Renal pelvis (tissue), 4 donors: ENCODE data around the gene CCDC88B. TPM values are rescaled to one million over a fixed set of nuclear protein-coding genes. Genes with fewer than 3 reads are reported as not detected.

ENCODE experiments used
- DNase-seq: peaks from one replicate; pipeline ENCODE4 v3.0.0-alpha.2; 2013
- polyA plus RNA-seq, 3 donors: library from polyadenylated mRNA; unstranded; fragments of 120-200 nt; gene quantifications; one replicate each; pipeline ENCODE4 v1.2.1, GENCODE V29; 2013; ENCODE audit not compliant: insufficient read length in 3 of 3

Gene CCDC88B
- polyA plus RNA-seq, 3 donors = 3.2 to 4.0 (median 3.4) TPM

DNA sequence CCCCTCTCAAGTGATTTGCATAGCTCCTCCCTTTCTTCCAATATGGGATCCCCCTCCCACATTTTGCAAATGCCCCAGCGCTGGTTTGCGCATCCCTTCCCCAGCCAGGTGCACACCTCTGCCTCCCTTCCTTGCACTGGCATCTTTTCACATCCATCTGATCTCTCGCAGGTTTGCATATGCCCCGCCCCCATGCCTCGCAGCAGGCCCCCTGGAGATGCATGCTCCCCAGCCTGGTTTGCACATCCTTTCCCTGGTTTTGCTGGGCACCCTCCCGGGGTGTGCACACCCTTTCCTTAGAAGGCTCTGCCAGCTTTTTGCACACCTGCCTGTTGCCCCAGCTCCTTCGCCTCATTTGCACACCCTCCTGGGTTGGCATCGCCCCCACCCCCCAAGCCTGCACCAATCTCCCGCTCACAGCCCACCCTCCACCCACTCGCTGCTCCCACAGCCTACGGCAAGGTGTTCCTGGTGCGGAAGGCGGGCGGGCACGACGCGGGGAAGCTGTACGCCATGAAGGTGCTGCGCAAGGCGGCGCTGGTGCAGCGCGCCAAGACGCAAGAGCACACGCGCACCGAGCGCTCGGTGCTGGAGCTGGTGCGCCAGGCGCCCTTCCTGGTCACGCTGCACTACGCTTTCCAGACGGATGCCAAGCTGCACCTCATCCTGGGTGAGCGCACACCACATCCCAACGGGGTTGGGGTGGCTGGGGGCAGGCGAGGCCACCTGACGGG is 19.9 kb downstream of the CCDC88B start:
- no peak for DNase-seq

DNA sequence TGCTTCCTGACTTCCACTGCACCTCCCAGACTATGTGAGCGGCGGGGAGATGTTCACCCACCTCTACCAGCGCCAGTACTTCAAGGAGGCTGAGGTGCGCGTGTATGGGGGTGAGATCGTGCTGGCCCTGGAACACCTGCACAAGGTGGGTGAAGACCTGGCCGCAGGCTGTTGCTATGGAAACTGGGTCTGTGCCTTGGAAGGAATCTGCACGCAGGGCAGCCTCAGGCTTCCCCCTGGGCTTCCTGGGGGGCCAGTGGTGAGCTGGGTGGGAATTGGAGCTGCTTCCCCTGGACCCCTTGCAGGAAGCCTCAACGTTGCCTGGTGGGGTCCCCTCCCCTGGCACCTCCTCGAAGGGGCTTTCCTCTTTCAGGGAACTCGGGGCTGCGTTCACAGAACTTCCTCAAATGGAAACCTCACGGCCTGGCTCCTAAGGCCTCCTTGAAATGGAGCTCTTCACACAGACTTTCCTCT is 20.5 kb downstream of the CCDC88B start:
- no peak for DNase-seq

DNA sequence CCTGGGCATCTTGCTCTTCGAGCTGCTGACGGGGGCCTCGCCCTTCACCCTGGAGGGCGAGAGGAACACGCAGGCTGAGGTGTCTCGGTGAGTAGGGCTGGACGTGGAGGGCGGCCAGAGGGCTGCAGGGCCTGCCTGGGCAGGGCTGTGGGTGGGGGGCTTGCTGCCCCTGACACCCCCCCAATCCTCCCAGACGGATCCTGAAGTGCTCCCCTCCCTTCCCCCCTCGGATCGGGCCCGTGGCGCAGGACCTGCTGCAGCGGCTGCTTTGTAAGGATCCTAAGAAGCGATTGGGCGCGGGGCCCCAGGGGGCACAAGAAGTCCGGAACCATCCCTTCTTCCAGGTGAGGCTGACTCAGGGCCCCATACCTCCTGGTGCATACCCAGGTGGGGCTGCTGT is 21.7 kb downstream of the CCDC88B start:
- DNase-seq = no peak

DNA sequence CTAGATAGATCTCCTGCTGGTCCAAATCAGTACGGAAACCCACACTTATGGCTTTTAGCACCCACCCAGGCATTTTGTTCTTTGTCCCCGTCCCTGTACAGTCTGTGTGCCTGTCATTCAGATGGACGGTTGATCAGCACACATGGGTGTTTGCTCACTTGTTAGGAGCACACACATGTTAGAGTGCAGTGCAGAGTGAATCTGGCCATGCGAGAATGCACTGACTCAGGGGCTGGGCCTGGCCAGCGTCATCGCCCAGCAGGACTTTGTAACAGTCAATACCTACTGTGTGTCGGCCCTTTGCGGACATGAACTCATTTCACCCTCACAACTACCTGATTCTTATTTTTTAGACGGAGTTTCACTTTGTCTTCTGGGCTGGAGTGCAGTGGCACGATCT is 22.3 kb downstream of the CCDC88B start:
- no peak for DNase-seq

DNA sequence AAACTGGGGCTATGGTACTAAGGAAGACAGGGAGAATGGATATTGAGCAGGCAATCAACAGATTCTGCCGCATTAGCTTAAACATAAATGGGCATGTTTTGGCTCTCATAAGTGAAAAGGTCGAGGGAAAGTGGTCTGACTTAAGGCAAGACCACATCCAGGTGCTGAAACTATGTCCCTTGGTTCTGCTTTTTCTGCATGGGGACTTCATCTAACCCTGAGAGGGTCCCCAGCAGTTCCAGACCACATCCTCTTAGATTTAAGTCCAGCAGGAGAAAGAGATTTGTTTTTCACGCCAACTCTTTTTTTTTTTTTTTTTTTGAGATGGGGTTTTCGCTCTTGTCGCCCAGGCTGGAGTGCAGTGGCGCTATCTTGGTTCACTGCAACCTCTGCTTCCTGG is 24.4 kb downstream of the CCDC88B start:
- DNase-seq = no peak

DNA sequence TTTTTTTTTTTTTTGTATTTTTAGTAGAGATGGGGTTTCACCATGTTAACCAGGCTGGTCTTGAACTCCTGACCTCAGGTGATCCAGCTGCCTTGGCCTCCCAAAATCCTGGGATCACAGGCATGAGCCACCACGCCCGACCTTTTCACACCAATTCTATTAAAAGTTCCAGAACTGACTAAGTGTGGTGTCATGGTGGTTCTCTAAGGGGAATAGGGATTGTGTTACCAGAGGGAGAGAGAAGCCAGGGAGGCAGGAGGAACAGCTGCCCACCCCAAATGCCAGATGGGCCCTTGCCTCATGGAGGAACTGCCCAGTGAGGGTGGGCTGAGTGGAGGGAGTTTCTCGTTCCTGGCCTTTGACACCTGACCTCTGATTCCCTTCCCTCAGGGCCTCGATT is 24.9 kb downstream of the CCDC88B start:
- DNase-seq = no peak

DNA sequence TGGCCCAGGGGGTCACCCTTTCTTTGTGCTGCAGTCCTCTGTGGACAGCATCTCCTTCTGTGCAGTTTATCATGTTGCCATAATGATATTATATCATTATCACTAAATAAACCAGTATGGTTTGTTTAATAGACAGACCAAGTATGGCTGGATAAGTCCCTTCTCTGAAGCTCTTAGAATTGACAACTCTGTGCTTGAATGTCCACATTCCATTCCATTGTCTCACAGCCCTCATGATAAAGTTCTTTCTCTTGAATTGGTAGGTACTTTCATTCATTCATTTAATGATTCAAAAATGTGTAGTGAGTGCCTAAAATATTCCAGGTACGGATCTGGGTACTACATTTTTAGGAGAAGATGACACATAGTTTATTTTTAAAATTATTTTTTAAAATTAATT is 26.7 kb downstream of the CCDC88B start:
- no peak for DNase-seq

DNA sequence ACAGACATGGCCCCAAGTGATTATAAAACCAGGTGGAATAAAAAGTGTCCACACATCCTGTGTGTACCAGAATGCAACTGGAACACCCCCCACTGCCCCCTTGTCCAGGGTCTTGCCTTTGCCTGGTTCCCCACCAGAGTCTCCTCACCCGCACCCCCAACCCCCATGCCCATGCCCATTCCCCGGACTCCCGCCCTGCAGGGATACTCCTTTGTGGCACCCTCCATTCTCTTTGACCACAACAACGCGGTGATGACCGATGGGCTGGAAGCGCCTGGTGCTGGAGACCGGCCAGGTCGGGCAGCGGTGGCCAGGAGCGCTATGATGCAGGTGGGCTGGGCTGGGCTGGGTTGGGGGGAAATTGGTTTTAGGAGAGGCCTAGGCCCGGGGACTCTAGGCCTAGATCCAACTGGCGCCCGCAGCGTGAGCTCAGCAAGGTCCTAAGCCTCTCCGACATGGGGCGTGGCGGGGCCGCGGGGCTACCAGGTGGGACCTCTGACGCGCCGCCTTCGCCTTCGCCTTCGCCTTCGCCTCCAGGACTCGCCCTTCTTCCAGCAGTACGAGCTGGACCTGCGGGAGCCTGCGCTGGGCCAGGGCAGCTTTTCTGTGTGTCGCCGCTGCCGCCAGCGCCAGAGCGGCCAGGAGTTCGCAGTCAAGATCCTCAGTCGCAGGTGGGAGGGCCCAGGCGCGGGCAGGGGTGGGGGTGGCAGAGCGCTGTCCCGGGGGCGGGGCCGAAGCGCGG is 28.1 kb downstream of the CCDC88B start:
- no peak for DNase-seq

DNA sequence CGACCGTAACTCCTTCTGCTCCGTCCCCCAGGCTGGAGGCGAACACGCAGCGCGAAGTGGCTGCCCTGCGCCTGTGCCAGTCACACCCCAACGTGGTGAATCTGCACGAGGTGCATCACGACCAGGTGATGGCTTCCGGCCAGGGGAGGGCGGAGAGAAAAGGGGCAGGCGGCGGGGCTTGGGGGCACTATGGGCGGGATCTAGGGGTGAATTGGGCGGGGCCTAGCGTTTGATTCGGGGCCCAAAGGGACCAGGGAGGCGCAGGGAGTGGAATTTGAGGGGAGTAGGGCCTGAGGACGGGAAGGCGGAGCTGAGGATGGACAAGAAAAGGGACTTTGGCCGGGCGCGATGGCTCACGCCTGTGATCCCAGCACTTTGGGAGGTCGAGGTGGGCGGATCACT is 28.7 kb downstream of the CCDC88B start:
- DNase-seq = no peak

DNA sequence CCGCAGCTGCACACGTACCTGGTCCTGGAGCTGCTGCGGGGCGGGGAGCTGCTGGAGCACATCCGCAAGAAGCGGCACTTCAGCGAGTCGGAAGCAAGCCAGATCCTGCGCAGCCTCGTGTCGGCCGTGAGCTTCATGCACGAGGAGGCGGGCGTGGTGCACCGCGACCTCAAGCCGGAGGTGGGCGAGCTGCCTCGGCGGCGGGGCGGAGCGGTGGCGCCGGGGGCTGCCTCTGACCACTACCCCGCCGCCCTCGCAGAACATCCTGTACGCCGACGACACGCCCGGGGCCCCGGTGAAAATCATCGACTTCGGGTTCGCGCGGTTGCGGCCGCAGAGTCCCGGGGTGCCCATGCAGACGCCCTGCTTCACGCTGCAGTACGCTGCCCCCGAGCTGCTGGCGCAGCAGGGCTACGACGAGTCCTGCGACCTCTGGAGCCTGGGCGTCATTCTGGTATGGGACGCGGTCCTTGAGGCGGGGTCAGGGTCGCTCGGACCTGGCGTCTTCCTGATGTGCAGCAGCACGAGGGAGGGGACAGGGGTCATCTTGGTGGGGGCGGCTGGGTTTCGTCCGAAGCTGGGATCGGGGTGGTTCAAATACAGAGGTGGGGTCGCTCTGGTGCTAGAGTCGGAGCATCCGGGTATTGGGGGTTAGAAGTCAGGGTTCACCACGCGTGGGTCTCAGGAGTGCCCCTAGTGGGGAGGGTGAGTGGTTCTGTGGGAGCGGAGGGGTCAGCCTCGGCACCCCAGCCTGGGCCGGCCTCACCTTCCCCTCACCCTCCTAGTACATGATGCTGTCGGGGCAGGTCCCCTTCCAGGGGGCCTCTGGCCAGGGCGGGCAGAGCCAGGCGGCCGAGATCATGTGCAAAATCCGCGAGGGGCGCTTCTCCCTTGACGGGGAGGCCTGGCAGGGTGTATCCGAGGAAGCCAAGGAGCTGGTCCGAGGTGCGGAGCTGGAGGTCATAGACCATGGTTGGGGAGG is 29.7 kb downstream of the CCDC88B start:
- no peak for DNase-seq

DNA sequence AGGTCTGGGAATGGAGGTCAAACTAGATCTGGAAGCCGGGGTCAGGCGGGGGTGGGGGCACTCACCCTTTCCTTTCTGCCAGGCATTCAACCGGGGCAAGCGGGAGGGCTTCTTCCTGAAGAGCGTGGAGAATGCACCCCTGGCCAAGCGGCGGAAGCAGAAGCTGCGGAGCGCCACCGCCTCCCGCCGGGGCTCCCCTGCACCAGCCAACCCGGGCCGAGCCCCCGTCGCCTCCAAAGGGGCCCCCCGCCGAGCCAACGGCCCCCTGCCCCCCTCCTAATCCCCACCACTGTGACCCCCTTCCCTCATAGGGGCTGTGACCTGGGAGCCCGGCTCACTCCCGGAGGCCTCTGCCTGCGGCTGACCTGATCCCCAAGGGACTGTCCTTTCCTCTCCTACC is 31.2 kb downstream of the CCDC88B start:
- no peak for DNase-seq

DNA sequence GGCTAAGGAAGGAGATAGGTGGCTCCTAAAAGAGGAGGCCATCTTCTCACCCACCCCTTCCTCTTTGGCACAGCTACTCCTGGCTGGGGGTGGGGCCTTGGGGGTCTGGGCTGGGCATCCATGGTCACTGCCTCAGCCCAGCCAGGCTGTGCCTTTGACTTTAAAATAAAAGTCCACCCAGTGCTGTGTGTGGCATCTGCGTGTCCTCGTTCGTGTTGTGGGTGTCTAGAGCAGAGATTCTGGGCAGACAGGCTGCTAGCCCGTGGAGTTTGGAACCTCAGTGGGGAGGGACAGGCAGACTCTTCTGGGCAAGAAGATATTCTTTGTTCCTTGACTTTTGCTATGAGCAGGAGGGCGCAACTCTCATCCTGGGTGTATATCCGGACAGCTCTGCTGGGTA is 32.0 kb downstream of the CCDC88B start:
- no peak for DNase-seq

DNA sequence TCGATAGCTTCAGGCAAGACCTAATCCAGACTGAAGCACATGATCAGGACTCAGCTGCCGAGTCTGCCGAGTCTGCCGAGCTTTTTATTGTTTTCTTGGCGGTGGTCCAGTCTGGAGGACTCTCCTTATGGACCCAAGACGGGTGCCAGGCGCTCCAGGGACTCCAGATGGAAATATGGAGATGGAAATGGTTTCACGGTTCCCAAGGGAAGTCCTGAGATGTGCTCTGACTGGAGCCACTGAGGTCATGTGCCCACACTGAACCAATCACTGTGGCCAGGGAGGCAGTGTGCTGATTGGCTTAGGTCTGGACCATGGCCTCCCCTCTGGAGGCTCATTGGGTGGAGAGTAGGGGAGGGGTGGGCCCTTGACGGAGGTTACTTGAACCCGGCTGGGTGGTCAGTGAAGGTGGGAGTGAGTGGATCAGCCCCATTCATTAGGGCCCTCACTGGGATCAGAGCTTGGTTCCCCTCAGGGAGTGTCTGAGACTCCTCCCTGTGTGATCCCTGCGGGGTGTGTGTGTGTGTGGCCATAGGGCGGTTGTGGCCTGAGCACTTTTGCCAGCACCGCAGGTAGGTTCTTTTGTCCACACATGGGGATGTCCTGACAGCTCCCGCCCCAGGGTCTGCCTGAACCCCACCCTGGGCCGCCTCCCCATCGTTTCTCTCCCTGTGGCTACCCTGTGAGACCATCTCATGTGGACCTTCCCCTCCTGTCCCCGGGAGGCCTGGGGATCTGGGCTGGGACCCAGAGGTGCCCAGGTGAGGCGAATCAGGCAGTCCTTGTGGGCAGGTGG is 33.0 kb downstream of the CCDC88B start:
- DNase-seq = no peak

DNA sequence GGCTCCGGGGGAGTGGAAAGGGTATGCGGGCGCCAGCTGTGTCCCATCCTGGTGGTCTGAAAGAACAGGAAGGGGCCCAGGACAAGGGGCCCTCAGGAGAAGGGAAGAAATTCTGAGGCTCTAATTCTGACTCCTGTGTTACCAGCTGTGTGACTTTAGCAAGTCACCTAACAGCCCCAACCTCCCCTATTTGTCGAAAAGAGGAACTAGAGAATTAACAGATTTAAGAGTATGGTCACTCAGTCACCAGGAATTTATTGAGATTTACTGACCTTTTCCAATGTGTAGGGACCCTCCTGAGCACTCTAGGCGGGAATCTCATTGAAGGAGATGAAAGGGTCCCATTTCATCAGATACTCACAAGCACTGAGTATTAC is 33.6 kb downstream of the CCDC88B start:
- DNase-seq = no peak

DNA sequence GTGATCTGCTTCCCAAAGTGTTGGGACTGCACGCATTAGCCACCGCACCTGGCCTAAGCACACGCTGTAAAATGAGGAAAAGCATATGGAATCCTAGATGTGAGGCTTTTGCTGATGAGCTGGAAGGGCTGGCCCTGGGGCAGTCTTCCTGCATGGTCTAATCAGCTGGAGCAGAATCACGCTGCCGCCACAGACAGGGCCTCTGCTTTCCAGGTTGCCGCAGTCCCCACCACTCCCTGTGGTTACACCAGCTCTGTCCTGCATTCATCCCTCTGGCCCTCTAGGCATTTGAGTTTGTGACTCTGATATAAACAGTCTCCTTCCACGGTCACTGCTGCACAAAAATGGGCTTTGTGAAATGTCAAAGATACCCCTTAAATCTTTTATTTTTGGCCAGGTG is 36.1 kb downstream of the CCDC88B start:
- DNase-seq = no peak

DNA sequence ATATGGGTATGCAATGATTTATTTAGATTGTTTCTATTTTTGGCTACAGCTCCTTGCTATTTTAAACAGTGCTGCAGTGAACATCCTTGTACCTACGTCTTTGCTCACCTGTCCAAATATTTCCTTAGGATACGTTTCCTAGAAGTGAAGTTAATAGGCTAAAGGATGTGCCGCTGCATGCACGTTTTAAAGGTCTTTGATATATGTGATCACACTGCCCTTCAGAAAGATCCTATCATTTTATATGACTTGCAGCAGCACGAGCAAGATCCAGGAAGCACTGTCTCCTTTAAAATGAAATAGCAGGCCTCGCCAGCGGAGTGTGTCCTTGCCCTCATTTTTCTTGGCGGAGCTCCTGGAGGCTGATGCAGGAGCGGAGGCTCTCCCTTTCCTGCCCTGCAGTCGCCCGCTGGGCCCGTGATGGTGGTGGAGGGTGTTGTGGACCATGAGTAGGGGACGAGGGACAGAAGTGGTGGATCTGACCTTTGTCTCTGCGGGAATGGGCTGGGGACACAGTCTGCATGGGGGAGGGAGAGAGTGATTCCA is 38.4 kb downstream of the CCDC88B start:
- DNase-seq = no peak

DNA sequence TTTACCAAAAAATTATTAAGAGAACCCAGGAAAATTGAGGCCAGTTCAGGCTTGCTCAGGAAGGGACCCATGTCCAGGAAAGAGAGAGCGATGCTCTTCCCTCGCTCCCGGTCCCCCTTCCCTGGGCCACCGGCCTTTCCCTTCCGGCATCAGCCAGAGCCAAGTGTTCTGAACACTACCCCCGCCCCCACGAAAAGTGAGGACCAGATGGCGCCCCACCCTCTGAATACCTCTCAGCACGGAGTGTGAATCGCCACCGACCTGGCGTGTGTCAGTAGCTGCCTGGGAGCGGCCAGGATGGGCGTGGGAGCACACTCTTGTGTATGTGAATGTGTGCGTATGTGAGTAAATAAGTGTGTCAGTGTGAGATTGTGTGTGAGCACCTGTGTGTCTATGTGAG is 39.2 kb downstream of the CCDC88B start:
- no peak for DNase-seq

DNA sequence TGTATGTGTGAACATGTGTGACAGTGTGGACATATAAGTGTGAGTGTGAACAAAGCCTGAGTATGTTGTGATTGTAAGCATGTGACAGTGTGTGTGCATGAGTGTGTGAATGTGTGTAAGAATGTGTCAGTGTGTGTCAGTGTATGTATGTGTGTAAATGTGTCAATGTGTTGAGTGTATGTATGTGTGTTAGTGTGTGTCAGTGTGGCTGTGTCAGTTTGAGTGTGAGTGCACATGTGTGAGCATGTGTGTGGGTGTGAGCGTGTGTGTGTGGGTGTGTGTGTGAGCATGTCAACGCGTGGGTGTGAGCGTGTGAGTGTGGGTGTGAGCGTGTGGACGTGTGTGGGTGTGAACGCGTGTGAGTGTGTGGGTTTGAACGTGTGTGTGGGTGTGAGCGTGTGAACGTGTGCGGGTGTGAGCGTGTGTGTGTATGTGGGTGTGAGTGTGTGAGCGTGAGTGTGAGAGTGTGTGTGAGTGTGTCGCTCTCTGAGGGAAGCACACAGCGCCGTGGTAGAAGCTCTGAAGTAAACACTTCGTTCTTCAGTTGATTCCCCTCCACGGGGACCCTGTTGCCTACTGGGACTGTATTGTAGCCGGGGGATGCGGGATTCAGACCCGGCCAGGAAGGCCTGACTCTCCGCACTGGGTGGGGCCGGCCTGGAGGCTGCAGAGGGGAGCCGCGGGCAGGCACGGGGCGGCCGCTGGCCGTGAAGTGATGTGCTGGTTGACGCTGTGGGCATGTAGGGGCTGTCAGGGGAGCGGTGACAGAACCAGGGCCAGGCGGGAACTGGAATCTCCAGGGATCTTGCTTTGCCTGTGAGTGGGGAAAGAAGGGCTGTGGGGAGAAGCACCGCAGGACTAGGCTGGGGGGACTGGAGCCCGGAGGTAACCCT is 40.1 kb downstream of the CCDC88B start:
- no peak for DNase-seq

DNA sequence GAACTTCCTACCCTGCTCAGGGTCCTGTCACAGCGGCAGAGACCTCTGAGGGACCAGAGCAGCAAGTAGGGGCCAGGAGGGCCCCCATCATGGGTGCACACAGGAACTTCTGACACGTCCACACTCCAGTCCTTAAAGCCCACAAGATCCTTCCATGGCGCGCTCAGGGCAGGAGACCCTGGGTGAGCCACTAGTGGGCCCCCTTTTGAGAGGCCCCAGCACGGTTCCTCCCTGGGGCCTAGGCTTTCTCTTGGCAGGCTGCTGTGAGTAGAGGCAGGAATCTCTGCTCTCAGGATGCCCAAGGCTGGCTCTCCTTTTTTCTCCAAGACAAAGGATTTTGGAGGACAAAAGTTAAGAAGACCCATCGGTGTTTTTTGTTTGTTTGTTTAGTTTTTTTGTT is 41.3 kb downstream of the CCDC88B start:
- DNase-seq = no peak

DNA sequence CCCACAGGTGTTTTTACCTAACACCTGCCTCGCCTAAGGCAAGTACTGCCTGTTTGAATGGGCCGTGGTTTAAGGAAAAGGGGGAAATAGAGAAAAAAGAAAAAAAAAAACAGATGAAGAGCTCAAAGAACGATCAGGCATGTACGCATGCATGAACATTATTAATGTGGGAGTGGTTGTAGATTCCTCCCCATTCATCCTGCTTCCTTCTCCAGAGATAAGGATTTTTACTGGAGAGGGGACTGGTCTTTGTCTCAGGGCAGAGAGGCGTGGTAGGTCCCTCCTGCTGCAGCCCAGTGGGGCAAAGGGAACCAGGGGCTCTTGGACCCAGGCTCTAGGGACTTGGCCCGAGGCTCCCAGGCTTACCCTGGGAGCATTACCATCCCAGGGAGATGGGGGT is 42.0 kb downstream of the CCDC88B start:
- DNase-seq = no peak
